Measurements from ENCODE around the gene ZNF397. TPM values are rescaled to one million over a fixed set of nuclear protein-coding genes. Genes with fewer than 3 reads are reported as not detected.

The ZNF397 gene
- total RNA-seq, 4 donors from 2014 or later, result 35.4 to 54.5 (median 43.3) TPM

DNA sequence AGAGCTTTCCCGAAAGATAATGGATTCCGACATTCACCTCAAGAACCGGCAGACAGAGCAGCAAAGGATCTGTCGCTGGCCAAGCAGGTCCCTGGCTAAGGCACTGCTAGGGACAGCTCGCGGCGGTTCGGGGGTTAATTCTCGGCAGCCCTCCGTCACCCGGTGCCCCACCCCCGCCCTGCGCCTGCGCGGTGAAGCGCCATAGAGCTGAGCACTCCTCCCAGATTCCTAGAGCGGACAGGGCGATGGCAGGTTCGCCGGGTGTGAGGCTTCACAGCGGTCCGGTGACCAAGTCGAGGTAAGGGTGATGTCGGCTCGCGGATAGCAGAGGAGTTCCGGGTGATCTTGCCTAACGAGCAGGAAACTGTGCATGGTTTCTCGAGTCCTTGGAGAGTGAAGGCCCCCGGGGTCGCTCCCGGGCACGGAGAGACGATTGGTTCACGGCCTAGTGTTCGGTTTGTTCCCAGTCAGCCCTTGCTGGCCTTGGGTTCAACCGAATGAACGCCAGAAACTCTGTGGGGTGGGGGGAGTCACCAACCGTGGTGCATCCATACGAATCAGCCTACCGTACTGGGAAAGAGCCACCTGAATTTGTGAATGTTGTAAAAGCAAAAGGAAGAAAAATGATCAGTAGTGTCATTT, 49.4 kb downstream of the ZNF397 start, which contains the start of gene ZSCAN30:
TSS of gene ZSCAN30 (minus strand) at position 136 of the 642 bp plus-strand sequence. CDS start 25,877 bp downstream, outside the sequence.
- WGBS, 2 donors, result 0 to 1% methylated on average over 17 to 38 of the region's 41 CpGs
- Histone ChIP-seq H3K27me3 (no peaks in the 10 kb centered on the region), H3K4me1 (peaks cover 0 to 51% (median 15%) of the 10 kb centered on the region in 4 donors), H3K4me3 (peak within 1 kb of the TSS; percentile 61 to 86 (median 72)), H3K36me3 (peaks cover 0 to 22% (median 0%) of the 10 kb centered on the region in 3 donors), H3K9me3 (peaks cover 0 to 8% (median 4%) of the 10 kb centered on the region in 4 donors), H3K27ac (peak within 1 kb of the TSS; percentile 77 to 92 (median 85))
- TF ChIP-seq, protein P1, sequence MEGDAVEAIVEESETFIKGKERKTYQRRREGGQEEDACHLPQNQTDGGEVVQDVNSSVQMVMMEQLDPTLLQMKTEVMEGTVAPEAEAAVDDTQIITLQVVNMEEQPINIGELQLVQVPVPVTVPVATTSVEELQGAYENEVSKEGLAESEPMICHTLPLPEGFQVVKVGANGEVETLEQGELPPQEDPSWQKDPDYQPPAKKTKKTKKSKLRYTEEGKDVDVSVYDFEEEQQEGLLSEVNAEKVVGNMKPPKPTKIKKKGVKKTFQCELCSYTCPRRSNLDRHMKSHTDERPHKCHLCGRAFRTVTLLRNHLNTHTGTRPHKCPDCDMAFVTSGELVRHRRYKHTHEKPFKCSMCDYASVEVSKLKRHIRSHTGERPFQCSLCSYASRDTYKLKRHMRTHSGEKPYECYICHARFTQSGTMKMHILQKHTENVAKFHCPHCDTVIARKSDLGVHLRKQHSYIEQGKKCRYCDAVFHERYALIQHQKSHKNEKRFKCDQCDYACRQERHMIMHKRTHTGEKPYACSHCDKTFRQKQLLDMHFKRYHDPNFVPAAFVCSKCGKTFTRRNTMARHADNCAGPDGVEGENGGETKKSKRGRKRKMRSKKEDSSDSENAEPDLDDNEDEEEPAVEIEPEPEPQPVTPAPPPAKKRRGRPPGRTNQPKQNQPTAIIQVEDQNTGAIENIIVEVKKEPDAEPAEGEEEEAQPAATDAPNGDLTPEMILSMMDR (IDR thresholded peaks at IDR 0.05), result peak in 2 of 5 experiments; percentile 6 to 31
- peak; percentile 35 to 67 for TF ChIP-seq POLR2A (IDR thresholded peaks at IDR 0.05)
- peak; percentile 62 to 92 for TF ChIP-seq EP300 (IDR thresholded peaks at IDR 0.05)
- DNase-seq (ENCODE audit: low spot score in 2 of 2), result peak; percentile 85 to 90

DNA sequence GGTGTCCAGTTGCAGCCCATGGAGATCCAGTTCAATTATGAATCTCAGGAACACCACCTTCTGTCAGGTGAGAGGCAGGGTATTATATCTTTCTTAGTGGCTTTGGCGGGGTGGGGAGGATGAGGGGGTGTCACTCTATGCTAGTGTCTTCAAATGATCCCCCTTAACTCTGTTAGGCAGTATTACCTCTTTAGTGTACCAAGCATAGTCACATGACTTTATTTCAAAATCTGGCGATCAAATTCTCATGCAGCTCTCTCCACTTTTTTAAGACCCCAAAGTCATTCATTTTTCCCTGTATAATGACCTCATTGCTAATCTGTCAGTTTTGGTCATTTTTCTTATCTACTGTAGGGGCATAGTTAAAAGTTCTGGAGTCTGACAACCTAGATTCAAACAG, 50.3 kb downstream of the ZNF397 start:
- Histone ChIP-seq H3K27me3 (no peaks in the 10 kb centered on the region), H3K9me3 (no peaks in the 10 kb centered on the region), H3K4me3 (peak overlapping the region in 3 of 4 donors; percentile 69 to 86 (median 76)), H3K36me3 (peaks cover 0 to 31% (median 0%) of the 10 kb centered on the region in 3 donors), H3K27ac (peak overlapping the region in 1 of 4 donors; percentile 92), H3K4me1 (peaks cover 0 to 51% (median 15%) of the 10 kb centered on the region in 4 donors)
- TF ChIP-seq, protein P1 (IDR thresholded peaks at IDR 0.05), result no peak
- TF ChIP-seq POLR2A (IDR thresholded peaks at IDR 0.05) (no peak), EP300 (IDR thresholded peaks at IDR 0.05) (no peak)
- 78 to 81% methylated on average over 2 of the region's 2 CpGs for WGBS, 2 donors
- no peak for DNase-seq (ENCODE audit: low spot score in 2 of 2)

DNA sequence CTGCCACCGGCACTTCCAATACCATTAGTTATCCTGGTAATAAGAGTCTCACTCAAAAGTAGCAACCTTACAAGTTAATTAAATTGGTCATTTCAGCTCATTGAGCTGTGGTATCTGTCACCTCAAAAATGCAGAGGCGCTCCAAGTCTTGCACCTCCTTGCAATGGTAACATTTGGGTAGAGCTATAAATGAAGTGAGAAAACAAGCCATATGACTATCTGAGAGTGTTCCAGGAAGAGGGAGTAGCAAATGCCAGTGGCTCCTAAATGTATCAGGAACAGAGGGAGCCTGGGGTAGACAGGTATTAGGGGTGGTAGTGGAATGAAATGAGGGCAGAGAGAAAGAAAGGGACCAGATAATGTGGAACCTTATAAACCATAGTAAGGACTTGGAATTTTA, 55.2 kb downstream of the ZNF397 start:
- TF ChIP-seq, protein P1 (IDR thresholded peaks at IDR 0.05), result no peak
- TF ChIP-seq EP300 (IDR thresholded peaks at IDR 0.05) (no peak), POLR2A (IDR thresholded peaks at IDR 0.05) (no peak)
- peaks cover 0 to 80% (median 0%) of the 10 kb centered on the region in 3 donors for H3K36me3 ChIP-seq
- WGBS, 2 donors, result 96 to 98% methylated on average over 2 of the region's 2 CpGs
- no peak for DNase-seq (ENCODE audit: low spot score in 2 of 2)
- H3K4me1 ChIP-seq, result peaks cover 0 to 30% (median 9%) of the 10 kb centered on the region in 4 donors
- H3K27me3 ChIP-seq, result no peaks in the 10 kb centered on the region
- H3K9me3 ChIP-seq, result peaks cover 0 to 36% (median 7%) of the 10 kb centered on the region in 4 donors
- H3K4me3 ChIP-seq, result no peak overlapping the region
- H3K27ac ChIP-seq, result no peak overlapping the region

GRCh38 chr18:35303610-35304009, 62.8 kb downstream of the ZNF397 start:
- no peak for DNase-seq (ENCODE audit: low spot score in 2 of 2)
- H3K27me3 ChIP-seq, result no peaks in the 10 kb centered on the region
- H3K27ac ChIP-seq, result no peak overlapping the region
- peaks cover 4 to 99% (median 45%) of the 10 kb centered on the region in 4 donors for H3K9me3 ChIP-seq
- H3K4me3 ChIP-seq, result no peak overlapping the region
- TF ChIP-seq, protein P1 (IDR thresholded peaks at IDR 0.05), result no peak
- no peak for TF ChIP-seq POLR2A (IDR thresholded peaks at IDR 0.05)
- no peak for TF ChIP-seq EP300 (IDR thresholded peaks at IDR 0.05)
- H3K36me3 ChIP-seq, result peaks cover 3 to 100% (median 4%) of the 10 kb centered on the region in 3 donors
- WGBS, 2 donors, result 97 to 98% methylated on average over 4 of the region's 4 CpGs
- no peaks in the 10 kb centered on the region for H3K4me1 ChIP-seq

DNA sequence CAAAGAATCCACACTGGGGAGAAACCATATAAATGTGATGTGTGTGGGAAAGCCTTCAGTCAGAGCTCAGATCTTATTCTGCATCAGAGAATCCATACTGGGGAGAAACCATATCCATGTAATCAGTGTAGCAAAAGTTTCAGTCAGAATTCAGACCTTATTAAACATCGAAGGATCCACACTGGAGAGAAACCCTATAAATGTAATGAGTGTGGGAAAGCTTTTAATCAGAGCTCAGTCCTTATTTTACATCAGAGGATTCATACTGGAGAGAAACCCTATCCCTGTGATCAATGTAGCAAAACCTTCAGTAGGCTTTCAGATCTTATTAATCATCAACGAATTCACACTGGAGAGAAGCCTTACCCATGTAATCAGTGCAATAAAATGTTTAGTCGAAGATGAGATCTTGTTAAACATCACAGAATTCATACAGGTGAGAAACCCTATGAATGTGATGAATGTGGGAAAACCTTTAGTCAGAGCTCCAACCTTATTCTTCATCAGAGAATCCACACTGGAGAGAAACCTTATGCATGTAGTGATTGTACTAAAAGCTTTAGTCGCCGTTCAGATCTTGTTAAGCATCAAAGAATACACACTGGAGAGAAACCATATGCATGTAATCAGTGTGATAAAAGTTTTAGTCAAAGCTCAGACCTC, 65.9 kb downstream of the ZNF397 start:
- Histone ChIP-seq H3K4me3 (no peak overlapping the region), H3K4me1 (no peaks in the 10 kb centered on the region), H3K9me3 (peaks cover 4 to 100% (median 49%) of the 10 kb centered on the region in 4 donors), H3K27me3 (no peaks in the 10 kb centered on the region), H3K36me3 (peaks cover 3 to 98% (median 4%) of the 10 kb centered on the region in 3 donors), H3K27ac (no peak overlapping the region)
- no peak for DNase-seq (ENCODE audit: low spot score in 2 of 2)
- 98% methylated on average over 5 of the region's 5 CpGs for WGBS, 2 donors
- TF ChIP-seq, protein P1 (IDR thresholded peaks at IDR 0.05), result no peak
- TF ChIP-seq POLR2A (IDR thresholded peaks at IDR 0.05) (no peak), EP300 (IDR thresholded peaks at IDR 0.05) (no peak)
